Endothelial cell of umbilical vein (primary cell): ENCODE results near the gene SAE1. TPM values are rescaled to one million over a fixed set of nuclear protein-coding genes. Genes with fewer than 3 reads are reported as not detected.
A peak's percentile ranks its signal among the peaks of the same experiment; 100 is the strongest.

Experiments
- BruUV-seq: library from RNA; stranded (reverse); fragments of 400-500 nt; replicated peaks from 2 replicates; lab custom pipeline; 2021; lab: Mats Ljungman, UMichigan
- CTCF ChIA-PET: fragments of 300-600, 350-600 bp; sonication (Branson Sonifier 250); formaldehyde crosslinking; loops from one replicate; lab custom pipeline; 2021; ENCODE audit warnings: antibody characterized with exemption, inconsistent platforms; lab: Charles Lee
- POLR2A ChIA-PET: fragments of 300-600, 350-600 bp; sonication (Branson Sonifier 250); formaldehyde crosslinking; loops from one replicate; lab custom pipeline; 2021; ENCODE audit warnings: antibody characterized with exemption, inconsistent platforms; lab: Charles Lee
- DNase-seq: peaks from one replicate; pipeline ENCODE4 v3.0.0-alpha.2; 2011; ENCODE audit warnings: low read depth, low spot score
- FAIRE-seq: peaks from 2 replicates; lab custom pipeline; 2011; peaks lifted over from hg19 to GRCh38; lab: Jason Lieb, UNC
- H2AFZ ChIP-seq: 2 replicates; pipeline ENCODE4 v1.6.0; 2012; ENCODE audit warnings: low read depth, low read length, control low read depth, inconsistent platforms
- H3K27ac ChIP-seq: 2 replicates; pipeline ENCODE4 v1.5.1; 2011; ENCODE audit warnings: low read depth, mild to moderate bottlenecking, control low read depth, low read length, moderate library complexity; ENCODE audit not compliant: insufficient read depth
- H3K27me3 ChIP-seq, 2 experiments: 2 replicates each; pipeline versions ENCODE4 v1.6.0 to v1.6.1; 2011; ENCODE audit warnings: low read length in 2 of 2, mixed read lengths in 1 of 2; ENCODE audit not compliant: control insufficient read depth in 2 of 2, insufficient read depth in 2 of 2
- H3K36me3 ChIP-seq, 2 experiments: 2 replicates in 1 of 2; 3 replicates in 1 of 2; pipeline ENCODE4 v1.5.1; 2011; ENCODE audit warnings: low read length in 2 of 2, mild to moderate bottlenecking in 1 of 2, moderate library complexity in 1 of 2; ENCODE audit not compliant: control insufficient read depth in 2 of 2, insufficient read depth in 2 of 2; ENCODE audit errors: extremely low read depth in 1 of 2
- H3K4me1 ChIP-seq: 3 replicates; pipeline ENCODE4 v1.5.1; 2011; ENCODE audit warnings: mild to moderate bottlenecking, low read length; ENCODE audit not compliant: control insufficient read depth, insufficient read depth; ENCODE audit errors: extremely low read depth
- H3K4me2 ChIP-seq: 2 replicates; pipeline ENCODE4 v1.6.1; 2011; ENCODE audit warnings: low read length, control low read depth, mixed read lengths; ENCODE audit not compliant: insufficient read depth
- H3K4me3 ChIP-seq, 3 experiments: fragments of 200-600 bp in 1 of 3; sonication (generic), shearing (Covaris generic) in 1 of 3; replicated peaks in 1 of 3; 2 replicates each; pipeline ENCODE4 v1.5.1; 2011 to 2016; ENCODE audit warnings: control low read depth in 3 of 3, low read length in 3 of 3, mild to moderate bottlenecking in 2 of 3, inconsistent platforms in 1 of 3, low read depth in 1 of 3, moderate library complexity in 1 of 3; ENCODE audit not compliant: insufficient read depth in 1 of 3
- H3K79me2 ChIP-seq: 2 replicates; pipeline ENCODE4 v1.6.0; 2012; ENCODE audit warnings: low read length, inconsistent platforms; ENCODE audit not compliant: control insufficient read depth, insufficient read depth
- H3K9ac ChIP-seq: replicated peaks from 2 replicates; pipeline ENCODE3; 2011; ENCODE audit warnings: low read length, control low read depth; ENCODE audit not compliant: insufficient read depth; ENCODE audit errors: extremely low read depth
- H3K9me1 ChIP-seq: replicated peaks from 3 replicates; pipeline ENCODE4 v1.6.0; 2011; ENCODE audit warnings: mild to moderate bottlenecking, low read length; ENCODE audit not compliant: control insufficient read depth, insufficient read depth; ENCODE audit errors: extremely low read depth
- H3K9me3 ChIP-seq: replicated peaks from 2 replicates; pipeline ENCODE4 v1.5.1; 2012; ENCODE audit warnings: low read length, inconsistent platforms; ENCODE audit not compliant: control insufficient read depth, insufficient read depth
- H4K20me1 ChIP-seq: replicated peaks from 2 replicates; pipeline ENCODE3; 2011; ENCODE audit warnings: mild to moderate bottlenecking, low read length; ENCODE audit not compliant: control insufficient read depth, insufficient read depth; ENCODE audit errors: extremely low read depth
- EZH2 ChIP-seq: IDR thresholded peaks from 2 replicates; pipeline ENCODE4 v1.6.1; 2012; ENCODE audit warnings: borderline replicate concordance, low read depth, mild to moderate bottlenecking, moderate library complexity, low read length, inconsistent platforms; ENCODE audit not compliant: severe bottlenecking
- FOS ChIP-seq: IDR thresholded peaks from 2 replicates; pipeline ENCODE4 v1.6.1; 2011; ENCODE audit warnings: mild to moderate bottlenecking, low read length, moderate library complexity, borderline replicate concordance; ENCODE audit not compliant: insufficient read depth
- GATA2 ChIP-seq: IDR thresholded peaks from 2 replicates; pipeline ENCODE4 v1.7.0; 2011; ENCODE audit warnings: low read depth, mild to moderate bottlenecking, moderate library complexity, mixed read lengths, low read length; ENCODE audit not compliant: insufficient read length, insufficient read depth
- JUN ChIP-seq: IDR thresholded peaks from 2 replicates; pipeline ENCODE4 v1.6.1; 2011; ENCODE audit warnings: borderline replicate concordance, low read depth; ENCODE audit not compliant: insufficient read length, insufficient read depth
- MYC ChIP-seq: IDR thresholded peaks from one replicate; pipeline ENCODE4 v1.6.1; 2011; ENCODE audit warnings: mild to moderate bottlenecking, low read depth, low read length
- POLR2A ChIP-seq: IDR thresholded peaks from 2 replicates; pipeline ENCODE4 v1.6.1; 2012; ENCODE audit warnings: low read depth, mild to moderate bottlenecking, control low read depth, low read length
- POLR2AphosphoS5 ChIP-seq: IDR thresholded peaks from 2 replicates; pipeline ENCODE4 v1.6.1; 2012; ENCODE audit warnings: low read depth, mild to moderate bottlenecking, control low read depth, low read length, moderate library complexity; ENCODE audit not compliant: insufficient read depth
- dilution Hi-C: fragments of 300-500 bp; cut with MboI; formaldehyde crosslinking; loops from one replicate; pipeline ENCODE4 v1.15.0; 2019; ENCODE audit warnings: low sequenced_read_pairs; ENCODE audit not compliant: extremely low pct_ligation_motif_present
- intact Hi-C: fragments of 100-400 bp; cut with micrococcal nuclease; formaldehyde crosslinking; loops from one replicate; pipeline ENCODE4 v1.10.0; 2022
- polyA plus RNA-seq, 4 experiments: library from polyadenylated mRNA; depleted of rRNA in 3 of 4; stranded (reverse) in 3 of 4; unstranded in 1 of 4; fragments of >200 nt; gene quantifications; 2 replicates each; pipeline versions ENCODE4 v1.2.1 to v1.2.3, GENCODE V29; 2011 to 2012; ENCODE audit warnings: missing spikeins in 1 of 4
- total RNA-seq: library from RNA; stranded (reverse); gene quantifications from 2 replicates; pipeline ENCODE4 v1.2.3, GENCODE V29; 2021
- TF ChIP-seq, protein P1 (sequence below), 2 donors: IDR thresholded peaks; 1 replicate in 1 of 2; 2 replicates in 1 of 2; pipeline ENCODE4 v1.5.1; 2011; ENCODE audit warnings: low read length in 2 of 2, mild to moderate bottlenecking in 2 of 2, moderate library complexity in 2 of 2, control low read depth in 1 of 2, inconsistent platforms in 1 of 2, low read depth in 1 of 2; ENCODE audit not compliant: insufficient read depth in 1 of 2; ENCODE audit errors: extremely low read depth in 1 of 2

SAE1 gene
- total and polyA plus RNA-seq, 2 donors (not counting 3 experiments of a cell fraction or from before 2014, with no cell fraction given): 165 to 219 TPM

DNA sequence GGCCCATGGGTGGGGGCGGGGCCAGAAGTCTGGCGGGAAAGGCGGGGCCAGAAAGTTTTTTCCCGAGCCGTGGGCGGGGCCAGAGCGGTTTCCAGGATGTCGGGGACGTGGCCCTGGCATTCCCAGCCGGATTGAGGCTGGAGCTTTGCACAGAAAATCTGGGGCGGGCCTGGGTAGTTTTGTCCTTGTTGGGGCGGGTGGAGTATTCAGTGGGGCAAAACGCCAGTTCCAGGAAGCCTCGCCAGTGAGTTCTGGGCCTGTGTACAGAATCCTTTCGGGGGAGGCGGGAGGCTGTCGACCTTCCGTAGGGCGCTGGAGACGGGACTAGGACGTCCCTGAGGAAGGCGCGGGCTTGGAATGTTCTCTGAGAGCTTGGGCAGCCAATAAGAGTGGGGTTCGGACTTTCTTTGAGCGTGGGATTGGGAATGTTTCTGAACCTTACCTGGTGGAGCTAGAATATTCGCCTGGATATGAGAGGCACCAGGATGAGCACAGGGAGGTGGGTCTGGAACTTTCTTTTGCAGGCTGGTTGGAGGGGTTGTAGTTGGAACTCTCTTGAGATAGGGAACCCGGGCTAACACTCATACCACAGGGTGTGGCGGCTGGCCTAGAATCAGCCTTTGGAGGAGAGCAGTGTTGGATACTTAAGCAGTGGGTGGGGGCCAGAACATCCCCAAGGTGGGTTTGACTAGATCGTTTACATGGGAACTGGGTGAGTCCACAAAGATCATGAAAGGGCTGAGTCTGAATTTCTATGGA is 127.0 kb downstream of the SAE1 start:
- peak; percentile 99 for FAIRE-seq
- ChIA-PET CTCF (interaction anchor here (0.6 to 2.8 kb wide), 7 partner anchors 8 to 107 kb away, joined by 3 to 49 read pairs (median 6); partner anchors contain the start of gene DHX34), POLR2A (interaction anchor here (1.6 to 2.8 kb wide), 3 partner anchors 14 to 31 kb away, joined by 9 to 31 read pairs (median 17); partner anchors contain the start of gene INAFM1)
- Histone ChIP-seq H3K4me3 (peak overlapping the region; percentile 52 to 81 (median 62)), H3K4me1 (peaks cover 11% of the 10 kb centered on the region), H2AFZ (peak overlapping the region; percentile 49), H3K9me3 (no peaks in the 10 kb centered on the region), H3K27ac (peak overlapping the region; percentile 84), H3K79me2 (peaks cover 9% of the 10 kb centered on the region), H3K9me1 (no peaks in the 10 kb centered on the region), H4K20me1 (no peaks in the 10 kb centered on the region), H3K9ac (peak overlapping the region; percentile 91), H3K36me3 (peaks cover 10 to 19% of the 10 kb centered on the region in 2 experiments), H3K27me3 (no peaks in the 10 kb centered on the region), H3K4me2 (peak overlapping the region; percentile 97)
- dilution Hi-C loops: no loop called here
- DNase-seq: no peak
- TSS peak; percentile 63 for BruUV-seq
- intact Hi-C loops: loop anchor here (1.0 to 5.0 kb wide), 3 partner anchors 16 to 470 kb away; partner anchors contain the start of gene SLC1A5
- TF ChIP-seq JUN: no peak
- TF ChIP-seq FOS: no peak
- TF ChIP-seq GATA2: no peak
- TF ChIP-seq MYC: no peak
- TF ChIP-seq EZH2: no peak
- TF ChIP-seq POLR2AphosphoS5: peak; percentile 89
- peak; percentile 85 for TF ChIP-seq POLR2A
- TF ChIP-seq, protein P1, sequence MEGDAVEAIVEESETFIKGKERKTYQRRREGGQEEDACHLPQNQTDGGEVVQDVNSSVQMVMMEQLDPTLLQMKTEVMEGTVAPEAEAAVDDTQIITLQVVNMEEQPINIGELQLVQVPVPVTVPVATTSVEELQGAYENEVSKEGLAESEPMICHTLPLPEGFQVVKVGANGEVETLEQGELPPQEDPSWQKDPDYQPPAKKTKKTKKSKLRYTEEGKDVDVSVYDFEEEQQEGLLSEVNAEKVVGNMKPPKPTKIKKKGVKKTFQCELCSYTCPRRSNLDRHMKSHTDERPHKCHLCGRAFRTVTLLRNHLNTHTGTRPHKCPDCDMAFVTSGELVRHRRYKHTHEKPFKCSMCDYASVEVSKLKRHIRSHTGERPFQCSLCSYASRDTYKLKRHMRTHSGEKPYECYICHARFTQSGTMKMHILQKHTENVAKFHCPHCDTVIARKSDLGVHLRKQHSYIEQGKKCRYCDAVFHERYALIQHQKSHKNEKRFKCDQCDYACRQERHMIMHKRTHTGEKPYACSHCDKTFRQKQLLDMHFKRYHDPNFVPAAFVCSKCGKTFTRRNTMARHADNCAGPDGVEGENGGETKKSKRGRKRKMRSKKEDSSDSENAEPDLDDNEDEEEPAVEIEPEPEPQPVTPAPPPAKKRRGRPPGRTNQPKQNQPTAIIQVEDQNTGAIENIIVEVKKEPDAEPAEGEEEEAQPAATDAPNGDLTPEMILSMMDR (IDR thresholded peaks at IDR 0.05; ENCODE audit: extremely low read depth in 1 of 2, insufficient read depth in 1 of 2, low read depth in 1 of 2, low read length in 2 of 2): no peak
